Transverse colon (tissue), 4 donors: ENCODE results near the gene HOXC13.

Experiments used
- POLR2A ChIP-seq: fragments of 450-650 bp; IDR thresholded peaks from one replicate; pipeline ENCODE4 v1.6.1; 2016; ENCODE audit warnings: antibody characterized with exemption, mild to moderate bottlenecking, moderate library complexity
- POLR2AphosphoS5 ChIP-seq, 3 donors: sonication (generic); formaldehyde crosslinking; IDR thresholded peaks; one replicate each; pipeline ENCODE4 v1.6.1; 2016; ENCODE audit warnings: antibody characterized with exemption in 3 of 3
- TF ChIP-seq, protein P1 (sequence below), 5 experiments: fragments of 200-600 bp in 3 of 5; fragments of 450-650 bp in 2 of 5; sonication (generic) in 3 of 5; IDR thresholded peaks; 1 replicate in 2 of 5; 2 replicates in 3 of 5; pipeline ENCODE4 v1.5.1; 2016 to 2017; ENCODE audit warnings: antibody characterized with exemption in 5 of 5, inconsistent platforms in 3 of 5, mild to moderate bottlenecking in 2 of 5, moderate library complexity in 1 of 5

GRCh38 chr12:53968214-53969127 lies 29.8 kb downstream of the HOXC13 start:
- TF ChIP-seq, protein P1, sequence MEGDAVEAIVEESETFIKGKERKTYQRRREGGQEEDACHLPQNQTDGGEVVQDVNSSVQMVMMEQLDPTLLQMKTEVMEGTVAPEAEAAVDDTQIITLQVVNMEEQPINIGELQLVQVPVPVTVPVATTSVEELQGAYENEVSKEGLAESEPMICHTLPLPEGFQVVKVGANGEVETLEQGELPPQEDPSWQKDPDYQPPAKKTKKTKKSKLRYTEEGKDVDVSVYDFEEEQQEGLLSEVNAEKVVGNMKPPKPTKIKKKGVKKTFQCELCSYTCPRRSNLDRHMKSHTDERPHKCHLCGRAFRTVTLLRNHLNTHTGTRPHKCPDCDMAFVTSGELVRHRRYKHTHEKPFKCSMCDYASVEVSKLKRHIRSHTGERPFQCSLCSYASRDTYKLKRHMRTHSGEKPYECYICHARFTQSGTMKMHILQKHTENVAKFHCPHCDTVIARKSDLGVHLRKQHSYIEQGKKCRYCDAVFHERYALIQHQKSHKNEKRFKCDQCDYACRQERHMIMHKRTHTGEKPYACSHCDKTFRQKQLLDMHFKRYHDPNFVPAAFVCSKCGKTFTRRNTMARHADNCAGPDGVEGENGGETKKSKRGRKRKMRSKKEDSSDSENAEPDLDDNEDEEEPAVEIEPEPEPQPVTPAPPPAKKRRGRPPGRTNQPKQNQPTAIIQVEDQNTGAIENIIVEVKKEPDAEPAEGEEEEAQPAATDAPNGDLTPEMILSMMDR (IDR thresholded peaks at IDR 0.05) = no peak
- TF ChIP-seq POLR2A (no peak), POLR2AphosphoS5 (IDR thresholded peaks at IDR 0.05) (no peak)
